HG03025 (cell line): ENCODE results near the gene DNAJB8.

Experiments used
- ATAC-seq: cut with Tn5 transposase; IDR thresholded peaks from one replicate; pipeline ENCODE4 v1.9.1; 2021; ENCODE audit warnings: mild to moderate bottlenecking, moderate library complexity; ENCODE audit not compliant: unreplicated experiment, low FRiP score

The DNAJB8 gene

DNA sequence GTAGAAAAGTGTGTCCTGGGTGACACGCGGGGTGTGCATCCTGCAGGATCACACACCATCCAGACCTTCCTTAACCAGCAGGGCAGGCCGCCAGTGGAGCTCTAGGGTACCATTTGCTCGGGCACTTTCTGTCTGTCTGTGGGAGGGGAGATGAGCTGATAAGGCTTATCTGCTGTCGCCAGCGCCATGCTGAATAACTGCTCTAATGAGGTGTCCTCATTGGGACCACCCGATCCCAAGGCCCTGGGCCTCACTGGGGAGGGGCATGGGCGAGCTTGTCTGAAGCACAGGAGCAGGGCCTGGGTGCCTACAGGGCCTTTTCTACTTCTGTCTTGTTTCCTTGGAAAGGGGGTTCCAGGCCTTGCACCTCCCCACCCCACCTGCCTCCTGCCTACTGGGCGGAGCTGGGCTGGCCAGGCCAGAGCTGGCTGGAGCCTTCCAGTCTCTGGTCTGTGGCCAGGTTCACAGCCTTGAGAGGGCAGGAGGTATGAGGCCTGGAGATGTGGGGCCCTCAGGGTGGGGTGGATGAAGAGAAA, 28.8 kb upstream of the DNAJB8 start:
- no peak for ATAC-seq

DNA sequence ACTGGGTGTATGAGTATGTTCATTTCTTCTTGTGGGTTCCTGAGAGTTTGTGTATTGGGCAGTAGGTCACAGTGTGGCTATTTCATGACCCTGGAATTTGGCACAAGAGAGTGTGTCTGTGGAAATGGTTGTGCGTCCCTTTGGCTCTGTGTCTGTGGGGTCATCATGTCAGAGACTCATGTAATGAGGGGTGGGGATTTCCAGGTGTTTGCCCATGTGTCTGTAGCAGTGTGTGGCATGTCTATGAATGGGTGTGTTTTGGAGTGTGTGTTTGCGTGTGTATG, 27.6 kb upstream of the DNAJB8 start:
- no peak for ATAC-seq

DNA sequence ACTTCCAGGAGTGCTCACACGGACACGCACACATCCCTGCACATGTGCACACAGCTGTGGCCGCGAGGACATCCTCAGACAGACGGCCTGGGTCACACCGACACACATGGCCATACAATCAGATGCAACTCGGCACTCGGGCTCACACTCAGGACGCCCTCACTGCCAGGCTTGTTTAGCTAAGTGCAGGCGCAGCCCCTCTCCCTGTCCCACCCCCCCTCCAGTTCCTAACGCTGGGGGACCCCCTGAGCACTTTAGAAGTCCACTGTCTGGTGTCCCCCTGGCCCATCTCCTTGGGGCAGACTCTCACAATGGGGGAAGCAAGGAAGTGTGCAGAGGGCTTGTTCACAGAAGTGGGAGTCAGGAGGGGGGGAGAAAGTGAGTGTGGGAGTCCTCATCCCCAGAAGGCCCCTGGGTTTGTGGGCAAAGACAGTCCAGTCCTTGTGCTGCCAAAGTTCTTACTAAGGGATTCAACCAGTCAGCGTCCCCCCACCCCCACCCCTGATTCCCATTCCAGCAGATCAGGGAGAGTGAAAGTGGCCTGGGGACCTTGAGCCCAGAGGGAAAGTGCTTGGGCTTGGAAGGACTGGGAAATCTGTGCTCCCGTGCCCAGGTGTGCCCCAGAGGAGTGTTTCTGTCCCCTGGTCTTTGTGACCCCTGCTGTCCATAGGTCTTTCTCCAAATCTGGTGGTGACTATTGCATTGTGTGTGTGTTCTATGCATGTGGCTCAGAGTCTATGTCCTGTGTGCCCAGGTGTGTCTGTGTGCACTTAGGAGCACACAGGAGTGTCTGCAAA, 27.1 kb upstream of the DNAJB8 start:
- ATAC-seq = no peak

DNA sequence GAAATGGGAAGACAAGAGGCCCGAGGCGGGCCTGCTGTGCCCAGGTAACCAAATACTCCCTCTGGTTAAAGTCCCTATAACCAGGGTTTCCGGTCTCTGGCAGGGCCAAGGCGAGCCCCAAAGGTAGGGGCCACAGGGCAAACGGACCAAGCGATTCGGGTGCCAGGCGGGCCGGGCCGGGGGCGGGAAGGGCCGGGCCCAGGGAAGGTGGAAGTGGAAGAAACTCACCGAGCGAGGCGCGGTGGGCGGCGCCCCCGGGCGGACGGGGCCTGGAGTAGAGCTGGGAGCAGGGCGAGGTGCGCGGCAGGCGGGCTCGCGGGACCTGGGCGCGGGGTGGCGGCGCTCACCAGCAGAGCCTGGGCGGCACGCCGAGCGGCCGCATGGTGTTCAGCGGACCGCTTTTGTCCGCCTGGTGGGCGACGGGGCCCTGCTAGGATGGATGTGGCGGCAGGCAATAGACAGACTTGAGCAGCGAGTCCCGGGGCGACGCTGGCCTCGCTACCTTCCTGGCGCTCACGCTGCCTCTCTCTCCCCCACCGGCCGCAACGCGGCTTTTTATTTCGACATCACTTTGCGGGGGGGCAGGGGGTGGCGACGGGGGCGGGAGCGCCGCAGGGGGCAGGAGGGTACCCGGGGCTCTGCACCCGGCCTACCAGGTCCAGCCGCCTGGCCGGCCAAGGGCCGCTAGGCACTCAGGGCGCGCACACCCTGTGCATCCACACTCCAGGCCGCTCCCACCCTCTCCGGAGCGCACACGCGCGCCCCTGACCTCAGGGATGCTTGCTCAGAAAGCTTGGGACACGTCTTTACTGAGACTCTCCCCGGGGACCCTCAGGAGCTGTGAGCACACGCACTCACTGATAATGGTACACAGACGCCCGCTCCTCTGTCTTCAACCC, 26.2 kb upstream of the DNAJB8 start, which contains the start of gene GATA2:
Gene GATA2, minus strand, starts transcription at position 531 of the 899 bp plus-strand sequence. CDS start 6,170 bp downstream, outside the sequence.
- no peak for ATAC-seq

DNA sequence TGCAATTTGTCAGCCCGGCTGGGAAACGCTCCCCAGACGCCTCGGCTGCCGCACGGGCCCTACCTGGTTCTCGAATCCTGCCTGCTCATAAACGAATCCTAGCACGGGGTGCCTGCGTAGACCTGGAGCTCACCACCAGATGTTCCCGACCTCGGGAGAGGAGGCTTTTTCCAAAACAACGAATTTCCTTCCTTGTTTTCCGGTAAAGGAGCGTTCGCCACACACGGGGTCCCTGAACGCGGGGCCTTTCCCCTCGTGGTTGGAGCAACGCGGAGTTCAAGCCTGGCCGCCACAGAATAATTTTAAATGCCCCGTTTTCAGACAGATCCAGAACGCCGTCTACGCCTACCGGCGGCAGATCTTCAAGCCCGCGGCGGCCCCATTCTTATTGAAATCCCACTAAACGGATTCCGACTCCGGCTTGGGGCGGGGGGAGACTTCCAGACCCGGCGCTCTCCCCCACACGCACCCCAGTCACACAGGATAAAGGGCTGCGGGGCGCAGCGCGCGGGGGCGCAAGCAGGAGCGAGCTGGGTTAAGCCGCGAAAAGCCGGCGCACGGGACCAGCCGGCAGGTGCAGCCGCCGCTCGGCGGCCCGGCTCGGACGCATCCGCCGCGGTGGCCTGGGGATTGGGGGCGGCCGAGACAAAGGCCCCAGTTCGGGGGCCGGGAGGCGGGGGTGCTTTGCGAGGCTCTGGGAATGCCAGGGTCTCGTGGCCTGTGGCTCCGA, 25.4 kb upstream of the DNAJB8 start:
- ATAC-seq = no peak

DNA sequence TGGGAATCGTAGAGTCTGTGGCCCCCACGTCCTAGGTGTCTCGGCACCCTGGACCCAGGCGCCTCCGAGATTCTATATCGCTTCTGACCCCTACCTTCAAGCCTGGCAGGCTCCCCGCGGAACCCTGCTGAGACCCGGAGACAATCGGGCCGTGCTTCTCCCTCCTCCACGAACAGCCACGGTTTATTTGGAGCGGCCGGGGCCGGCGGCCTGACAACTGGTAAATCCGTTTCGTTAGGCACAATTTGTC, 24.9 kb upstream of the DNAJB8 start:
- ATAC-seq = no peak

DNA sequence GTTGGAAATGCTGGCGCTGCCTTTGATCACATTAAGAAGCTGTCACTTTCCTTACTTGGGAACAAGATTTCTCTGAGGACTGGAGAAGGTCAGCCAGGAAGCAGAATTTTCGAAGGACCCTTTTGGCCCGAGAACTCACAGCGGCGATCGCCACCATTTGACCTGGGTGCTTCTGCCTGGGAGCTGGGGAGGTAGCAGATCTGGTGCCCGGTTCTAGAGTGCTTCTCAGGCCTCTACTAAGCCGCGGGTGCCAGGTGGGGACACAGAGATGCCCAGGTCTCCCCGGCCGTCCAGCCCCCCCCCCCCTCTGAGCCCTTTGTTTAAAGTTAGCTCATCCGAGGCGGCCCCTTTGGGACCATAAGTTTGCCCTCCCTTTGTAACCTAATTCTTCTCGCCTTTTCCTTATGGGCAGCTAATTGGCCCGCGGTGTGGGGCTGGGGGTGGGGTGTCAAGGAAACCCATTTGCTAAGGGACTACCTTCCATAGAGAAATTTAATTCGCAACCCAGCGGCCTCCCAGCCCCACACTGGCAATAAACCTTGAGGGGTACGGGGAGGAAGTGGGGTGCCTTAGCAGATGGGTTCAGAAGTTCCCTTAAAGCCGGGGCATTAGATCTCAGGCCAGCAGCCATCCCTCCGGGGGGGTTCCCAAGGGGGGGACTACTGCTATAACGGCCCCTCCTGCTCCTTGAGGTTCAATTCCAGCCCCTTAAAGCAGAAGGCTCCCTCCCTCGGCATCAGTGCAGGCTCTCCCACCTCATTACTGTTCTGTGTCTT, 24.4 kb upstream of the DNAJB8 start:
- ATAC-seq = no peak

DNA sequence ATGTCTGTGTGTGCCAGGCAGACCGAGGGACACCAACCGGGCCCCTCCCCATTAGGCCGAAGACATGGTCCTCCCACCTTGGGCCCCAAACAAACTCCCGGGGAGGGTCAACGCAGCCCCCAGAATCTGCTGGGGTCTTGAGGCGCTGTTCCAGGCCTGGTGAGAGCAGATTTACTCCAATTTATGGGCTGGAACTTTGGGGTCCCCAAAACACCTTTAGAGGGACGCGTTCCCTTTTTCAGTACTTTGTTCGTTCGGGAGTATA, 23.9 kb upstream of the DNAJB8 start:
- no peak for ATAC-seq

DNA sequence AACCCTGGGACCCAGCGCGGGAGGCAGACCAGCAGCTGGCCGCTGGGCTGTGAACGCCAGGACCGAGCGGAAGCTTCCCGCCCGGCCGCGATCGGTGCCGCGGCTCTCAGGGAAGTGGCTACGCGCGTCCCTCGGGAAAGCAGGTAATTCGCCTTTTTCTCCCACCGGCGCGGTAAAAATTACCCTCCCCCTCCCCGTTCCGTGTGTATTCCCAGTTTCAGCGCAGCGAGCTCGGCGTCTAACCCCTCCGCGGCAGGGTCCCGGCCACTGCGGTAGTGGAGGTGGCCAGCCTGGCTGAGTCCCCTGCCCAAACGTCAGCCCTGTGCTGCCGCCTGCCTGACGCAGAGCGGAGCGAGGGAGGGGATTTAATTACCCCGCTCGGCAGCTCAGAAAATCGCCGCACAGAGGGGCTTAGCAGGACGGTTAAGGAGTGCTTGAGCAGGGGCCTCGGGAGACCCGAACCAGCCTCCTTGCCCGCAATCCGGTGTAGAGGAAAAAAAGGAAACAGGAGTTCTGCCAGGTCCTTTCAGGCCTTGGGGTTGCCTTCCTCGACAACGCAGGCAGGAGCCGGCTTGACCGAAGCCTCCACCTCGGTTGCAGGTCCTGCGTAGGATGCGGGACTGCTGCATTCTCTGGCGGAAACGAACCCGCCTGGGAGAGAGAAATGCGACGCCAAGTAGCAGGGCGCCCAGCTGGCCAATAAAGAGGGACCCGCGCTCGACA, 23.4 kb upstream of the DNAJB8 start:
- ATAC-seq = no peak

DNA sequence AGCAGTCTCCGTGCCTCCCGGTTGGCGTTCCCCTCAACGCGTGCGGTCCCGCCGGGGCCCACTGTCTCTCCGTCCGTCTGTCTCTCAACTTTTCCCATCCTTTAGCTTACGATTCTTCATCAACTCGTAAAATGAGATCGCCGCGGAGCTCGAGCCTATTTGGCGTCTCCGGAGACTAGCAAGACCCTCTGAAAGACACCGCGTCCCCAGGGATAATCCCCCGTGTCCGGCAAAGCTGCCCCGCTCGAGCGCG, 22.9 kb upstream of the DNAJB8 start:
- no peak for ATAC-seq

DNA sequence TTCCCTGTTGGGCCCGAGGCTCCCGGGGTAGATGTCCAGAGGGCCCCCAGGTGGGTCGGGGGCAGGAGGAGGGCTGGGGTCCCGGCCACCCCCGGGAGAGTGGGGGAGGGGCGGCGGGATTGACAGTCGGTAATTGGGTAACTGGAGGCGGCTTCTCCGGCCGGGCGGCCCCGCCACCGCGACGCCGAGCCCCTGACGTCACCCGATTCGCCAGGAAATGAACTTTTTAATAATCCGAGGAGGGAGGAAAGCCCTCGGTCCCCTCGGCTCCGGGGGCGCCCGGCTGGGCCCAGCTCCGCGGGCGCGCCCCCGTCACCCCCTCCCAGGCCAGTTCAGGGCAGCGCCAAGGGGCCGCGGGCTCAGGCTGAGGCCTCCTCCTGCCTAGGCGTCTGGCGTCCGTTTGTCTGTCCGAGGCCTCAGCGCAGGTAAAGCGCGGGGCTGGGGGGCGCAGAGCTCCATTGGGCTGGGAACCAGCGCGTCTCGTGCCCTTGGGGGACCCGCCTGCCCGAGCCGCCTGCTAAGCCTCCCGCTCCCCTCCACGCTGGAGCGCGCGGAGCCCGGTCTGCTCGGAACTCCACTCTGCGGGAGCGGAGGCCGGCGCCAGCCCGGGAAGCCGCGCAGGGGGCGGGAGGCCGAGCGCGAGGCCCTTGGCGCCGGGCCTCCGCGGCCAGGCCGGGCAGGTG, 22.4 kb upstream of the DNAJB8 start:
- ATAC-seq = no peak

DNA sequence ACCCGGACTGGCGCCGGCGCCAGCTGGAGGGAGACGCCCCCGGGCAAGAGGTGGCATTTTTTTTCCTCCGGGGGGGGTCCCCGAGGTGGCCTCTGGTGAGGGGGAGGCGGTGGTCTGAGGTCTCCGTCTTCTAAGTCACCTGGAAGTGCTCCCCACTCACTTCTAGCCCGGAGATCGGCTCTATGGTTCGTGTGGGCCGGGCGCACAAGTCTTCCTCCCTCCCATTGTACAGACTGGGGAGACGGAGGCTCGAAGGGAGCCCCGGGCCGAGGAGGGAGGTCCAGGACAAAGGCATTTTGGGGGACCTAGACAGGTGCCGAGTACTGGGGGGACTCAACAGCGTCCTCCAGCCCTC, 21.9 kb upstream of the DNAJB8 start:
- ATAC-seq = no peak

DNA sequence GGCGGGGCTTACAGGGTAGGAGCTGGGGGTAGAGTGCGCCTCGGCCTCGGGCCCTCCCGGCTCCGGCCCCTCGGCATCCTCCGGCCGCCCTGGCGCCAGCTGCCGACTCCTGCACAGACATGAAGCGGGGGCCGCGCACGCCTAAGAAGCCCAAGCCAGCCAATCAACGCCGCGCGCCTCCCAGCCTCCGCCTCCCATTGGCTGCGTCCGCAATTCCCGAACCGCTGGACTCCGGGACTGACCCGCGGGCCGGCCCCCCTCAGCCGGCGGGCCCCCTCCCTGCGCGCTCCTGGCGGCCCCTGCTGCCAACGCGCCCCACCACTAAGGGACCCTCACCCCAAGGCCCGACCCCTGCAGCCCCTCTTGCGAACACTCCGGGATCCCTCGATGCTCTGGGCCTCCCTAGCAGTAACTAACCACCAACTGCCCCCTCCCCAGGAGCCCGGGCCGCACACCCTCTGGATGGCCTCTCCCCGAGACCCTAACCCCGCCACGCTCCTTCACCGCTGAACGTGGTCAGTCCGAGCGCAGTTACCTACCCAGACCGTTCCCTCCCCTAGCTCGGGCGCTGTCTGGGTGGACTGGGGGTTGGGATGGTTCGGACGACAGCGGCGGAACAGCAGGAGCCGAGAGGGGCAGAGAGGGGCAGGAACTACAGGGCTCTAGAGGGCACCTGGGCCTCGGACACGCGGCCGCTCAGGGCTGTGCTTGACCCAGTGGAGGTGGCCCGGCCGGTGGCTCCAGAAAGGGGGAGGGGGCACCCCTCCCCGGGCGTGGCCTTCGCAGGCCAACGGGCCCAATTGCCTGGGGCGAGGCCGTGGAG, 21.3 kb upstream of the DNAJB8 start:
- no peak for ATAC-seq

DNA sequence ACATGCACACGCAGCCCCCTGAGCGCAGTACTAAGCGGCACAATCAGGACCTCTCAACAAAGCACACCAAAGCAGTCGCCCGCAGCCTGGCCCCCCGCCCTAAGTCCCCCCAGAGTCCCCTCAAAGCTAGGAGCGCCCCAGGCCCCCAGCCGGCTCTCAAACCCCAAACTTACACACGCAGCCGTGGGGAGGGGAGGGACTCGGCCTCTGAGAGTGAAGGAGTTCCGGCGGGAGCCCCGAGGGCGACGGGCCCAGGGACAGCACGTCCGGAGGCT, 20.8 kb upstream of the DNAJB8 start:
- no peak for ATAC-seq

DNA sequence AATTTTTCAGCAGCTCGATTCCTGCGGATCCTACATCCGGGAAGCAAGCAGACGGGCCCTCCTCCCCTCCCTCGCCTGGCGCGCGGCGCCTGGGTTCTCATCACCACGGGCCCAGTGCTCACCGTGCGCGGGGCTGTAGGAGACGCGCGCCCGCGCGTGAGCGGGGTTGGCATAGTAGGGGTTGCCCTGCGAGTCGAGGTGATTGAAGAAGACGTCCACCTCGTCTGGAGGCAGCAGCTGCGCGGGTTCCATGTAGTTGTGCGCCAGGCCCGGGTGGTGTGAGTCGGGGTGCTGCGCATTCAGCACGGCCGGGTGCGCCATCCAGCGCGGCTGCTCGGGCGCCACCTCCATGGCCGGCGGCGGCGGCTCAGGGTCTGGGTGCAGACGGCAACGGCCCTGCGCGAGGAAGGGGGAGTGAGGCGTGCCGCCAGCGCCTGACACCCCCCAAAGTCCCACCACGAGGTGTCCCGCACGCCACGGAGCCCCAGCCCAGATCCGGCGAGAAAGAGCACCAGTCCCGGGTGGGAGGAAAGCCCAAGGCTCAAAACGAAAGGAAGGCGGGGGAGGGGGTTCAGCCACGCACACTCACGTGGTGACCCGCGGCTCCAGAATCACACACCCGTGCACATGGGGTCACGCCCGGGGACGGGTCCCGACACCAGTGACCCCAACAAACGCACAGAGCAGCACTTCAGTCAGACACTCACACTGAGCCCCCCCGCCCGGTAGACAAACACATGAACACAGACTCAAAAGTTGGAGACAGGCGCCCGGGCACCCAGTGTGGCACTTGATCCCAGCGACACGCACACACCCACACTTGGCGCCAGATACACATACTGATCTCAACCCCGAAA, 20.2 kb upstream of the DNAJB8 start:
- ATAC-seq = no peak

DNA sequence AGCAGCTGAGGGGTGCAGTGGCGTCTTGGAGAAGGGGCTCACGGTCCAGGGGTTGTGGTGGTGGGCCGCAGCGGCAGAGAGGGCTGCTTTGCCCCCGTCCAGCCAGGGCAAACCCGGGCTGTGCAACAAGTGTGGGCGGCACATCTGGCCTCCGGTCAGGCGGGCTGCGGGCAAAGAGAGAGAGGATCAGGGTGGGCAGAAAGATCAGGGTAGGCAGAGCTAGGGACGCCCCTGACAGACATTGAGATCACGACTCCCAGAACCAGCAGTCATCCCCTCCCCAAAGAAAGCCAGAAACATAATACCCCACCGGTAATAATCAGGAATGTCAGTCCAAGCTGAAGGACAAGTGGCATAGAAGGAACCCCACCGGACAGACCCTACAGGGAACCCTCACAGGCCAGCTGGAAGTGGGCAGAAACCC, 19.5 kb upstream of the DNAJB8 start:
- ATAC-seq = no peak

DNA sequence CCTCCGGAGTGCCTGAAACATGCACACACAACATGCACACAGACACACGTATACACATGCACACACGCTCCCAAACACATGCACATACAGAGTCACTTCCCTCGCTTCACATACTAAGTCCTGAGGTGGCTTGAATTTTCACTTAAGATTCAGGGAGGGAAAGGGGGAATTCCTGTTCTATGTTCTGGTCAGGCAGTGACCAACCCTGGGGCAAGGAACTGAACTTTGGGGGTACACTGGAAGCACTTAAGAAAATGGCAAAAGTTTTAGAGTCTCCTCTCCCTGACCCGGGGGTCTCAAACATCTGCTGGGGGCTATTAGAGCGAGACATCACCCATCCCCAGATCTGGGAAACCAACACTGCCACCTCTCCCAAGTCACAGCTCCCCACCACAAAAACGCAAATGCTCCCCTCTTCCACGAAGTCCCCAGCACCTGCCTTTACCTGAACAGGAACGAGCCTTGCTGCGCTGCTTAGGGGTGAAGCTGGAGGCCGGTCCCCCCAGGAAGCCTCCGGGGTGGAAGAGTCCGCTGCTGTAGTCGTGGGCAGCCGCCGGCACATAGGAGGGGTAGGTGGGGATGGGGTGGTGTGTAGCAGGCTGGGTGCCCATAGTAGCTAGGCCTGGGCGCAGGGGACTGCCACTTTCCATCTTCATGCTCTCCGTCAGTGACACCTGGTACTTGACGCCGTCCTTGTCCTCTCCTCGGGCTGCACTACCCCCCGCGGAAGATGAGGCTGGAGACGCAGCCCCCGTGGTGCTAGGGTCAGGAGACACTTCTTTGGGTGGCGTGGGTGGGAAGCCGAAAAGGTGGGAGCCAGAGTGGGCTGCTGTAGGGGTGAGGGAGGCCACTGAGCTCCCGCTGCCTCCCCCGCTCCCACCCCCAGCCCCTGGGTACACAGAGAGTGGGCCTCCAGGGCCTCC, 18.9 kb upstream of the DNAJB8 start:
- ATAC-seq = no peak
